Bronchial epithelial cell (primary cell): Measurements from ENCODE around the gene RUVBL2. TPM values are rescaled to one million over a fixed set of nuclear protein-coding genes. Genes with fewer than 3 reads are reported as not detected.

Source experiments
- DNase-seq: peaks from one replicate; pipeline ENCODE4 v3.0.0-alpha.2; 2010; ENCODE audit warnings: low read depth
- FAIRE-seq: peaks from 2 replicates; lab custom pipeline; 2011; peaks lifted over from hg19 to GRCh38; lab: Jason Lieb, UNC
- H3K27me3 ChIP-seq: 2 replicates; pipeline ENCODE4 v1.5.1; 2011; ENCODE audit warnings: low read length; ENCODE audit not compliant: control insufficient read depth, insufficient read depth
- H3K36me3 ChIP-seq: 2 replicates; pipeline ENCODE4 v1.5.1; 2011; ENCODE audit warnings: low read length; ENCODE audit not compliant: control insufficient read depth, insufficient read depth
- H3K4me3 ChIP-seq: 2 replicates; pipeline ENCODE4 v1.5.1; 2011; ENCODE audit warnings: mild to moderate bottlenecking, low read depth, low read length, control low read depth
- total RNA-seq: library from RNA; depleted of rRNA; stranded (reverse); fragments of >200 nt; gene quantifications from 2 replicates; pipeline ENCODE4 v1.2.1, GENCODE V29; 2014
- TF ChIP-seq, protein P1 (sequence below): IDR thresholded peaks from 2 replicates; pipeline ENCODE4 v1.5.1; 2011; ENCODE audit warnings: mild to moderate bottlenecking, moderate library complexity, low read length, control low read depth, inconsistent platforms; ENCODE audit not compliant: insufficient read depth, severe bottlenecking

RUVBL2 gene
- total RNA-seq, 1 donor from 2014 or later: 267 TPM

GRCh38 chr19:48962029-48962848, 31.4 kb upstream of the RUVBL2 start:
- DNase-seq: no peak
- H3K36me3 ChIP-seq: peaks cover 2% of the 10 kb centered on the region
- H3K4me3 ChIP-seq: no peak overlapping the region
- no peak for FAIRE-seq
- no peaks in the 10 kb centered on the region for H3K27me3 ChIP-seq
- TF ChIP-seq, protein P1, sequence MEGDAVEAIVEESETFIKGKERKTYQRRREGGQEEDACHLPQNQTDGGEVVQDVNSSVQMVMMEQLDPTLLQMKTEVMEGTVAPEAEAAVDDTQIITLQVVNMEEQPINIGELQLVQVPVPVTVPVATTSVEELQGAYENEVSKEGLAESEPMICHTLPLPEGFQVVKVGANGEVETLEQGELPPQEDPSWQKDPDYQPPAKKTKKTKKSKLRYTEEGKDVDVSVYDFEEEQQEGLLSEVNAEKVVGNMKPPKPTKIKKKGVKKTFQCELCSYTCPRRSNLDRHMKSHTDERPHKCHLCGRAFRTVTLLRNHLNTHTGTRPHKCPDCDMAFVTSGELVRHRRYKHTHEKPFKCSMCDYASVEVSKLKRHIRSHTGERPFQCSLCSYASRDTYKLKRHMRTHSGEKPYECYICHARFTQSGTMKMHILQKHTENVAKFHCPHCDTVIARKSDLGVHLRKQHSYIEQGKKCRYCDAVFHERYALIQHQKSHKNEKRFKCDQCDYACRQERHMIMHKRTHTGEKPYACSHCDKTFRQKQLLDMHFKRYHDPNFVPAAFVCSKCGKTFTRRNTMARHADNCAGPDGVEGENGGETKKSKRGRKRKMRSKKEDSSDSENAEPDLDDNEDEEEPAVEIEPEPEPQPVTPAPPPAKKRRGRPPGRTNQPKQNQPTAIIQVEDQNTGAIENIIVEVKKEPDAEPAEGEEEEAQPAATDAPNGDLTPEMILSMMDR: no peak

GRCh38 chr19:48962849-48963165, 30.9 kb upstream of the RUVBL2 start:
- H3K4me3 ChIP-seq: no peak overlapping the region
- H3K36me3 ChIP-seq: peaks cover 2% of the 10 kb centered on the region
- no peak for DNase-seq
- no peak for FAIRE-seq
- TF ChIP-seq, protein P1: no peak
- no peaks in the 10 kb centered on the region for H3K27me3 ChIP-seq

DNA sequence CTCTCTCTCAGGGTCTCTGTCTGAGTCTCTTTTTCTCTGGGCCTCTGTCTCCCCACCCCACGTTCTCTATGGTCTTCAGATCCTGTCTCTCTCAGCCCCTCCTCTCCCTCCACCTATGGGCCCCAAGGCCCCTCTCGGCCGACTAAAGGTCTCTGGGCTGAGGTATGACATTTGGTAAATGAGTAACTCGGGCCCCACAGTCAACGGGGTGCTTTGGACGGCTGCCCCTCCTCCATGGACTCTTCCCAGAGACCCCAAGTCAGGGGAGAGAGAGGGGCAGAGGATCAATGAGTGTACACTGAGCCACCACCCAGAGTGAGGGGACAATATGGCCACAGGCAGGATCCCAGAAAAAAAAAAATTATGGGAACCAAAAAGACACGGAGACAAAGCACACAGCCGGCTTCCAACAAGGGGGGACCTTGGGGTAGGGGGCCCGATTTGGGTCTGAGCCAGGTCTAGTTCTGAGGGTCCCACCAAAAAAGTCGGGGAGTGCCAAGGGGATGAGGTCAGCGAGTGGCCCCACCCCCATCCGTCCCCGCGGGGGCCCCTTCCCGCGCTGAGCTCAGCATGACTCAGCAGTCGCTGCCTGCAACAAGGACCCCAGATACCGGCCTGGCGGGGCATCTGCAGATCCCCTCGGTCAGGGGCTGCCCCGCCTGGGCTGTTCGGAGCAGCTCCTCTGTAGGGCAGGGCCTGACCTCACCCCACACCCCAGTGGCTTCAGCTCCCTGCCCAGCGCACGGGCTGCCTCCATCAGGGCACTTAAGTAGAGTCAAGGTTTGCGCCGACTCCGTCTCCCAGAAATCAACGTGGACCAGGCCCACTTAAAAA, 30.1 kb upstream of the RUVBL2 start:
- DNase-seq (peak; percentile 56), FAIRE-seq (no peak)
- peak overlapping the region; percentile 16 for H3K4me3 ChIP-seq
- H3K36me3 ChIP-seq: peaks cover 3% of the 10 kb centered on the region
- TF ChIP-seq, protein P1: no peak
- H3K27me3 ChIP-seq: no peaks in the 10 kb centered on the region

DNA sequence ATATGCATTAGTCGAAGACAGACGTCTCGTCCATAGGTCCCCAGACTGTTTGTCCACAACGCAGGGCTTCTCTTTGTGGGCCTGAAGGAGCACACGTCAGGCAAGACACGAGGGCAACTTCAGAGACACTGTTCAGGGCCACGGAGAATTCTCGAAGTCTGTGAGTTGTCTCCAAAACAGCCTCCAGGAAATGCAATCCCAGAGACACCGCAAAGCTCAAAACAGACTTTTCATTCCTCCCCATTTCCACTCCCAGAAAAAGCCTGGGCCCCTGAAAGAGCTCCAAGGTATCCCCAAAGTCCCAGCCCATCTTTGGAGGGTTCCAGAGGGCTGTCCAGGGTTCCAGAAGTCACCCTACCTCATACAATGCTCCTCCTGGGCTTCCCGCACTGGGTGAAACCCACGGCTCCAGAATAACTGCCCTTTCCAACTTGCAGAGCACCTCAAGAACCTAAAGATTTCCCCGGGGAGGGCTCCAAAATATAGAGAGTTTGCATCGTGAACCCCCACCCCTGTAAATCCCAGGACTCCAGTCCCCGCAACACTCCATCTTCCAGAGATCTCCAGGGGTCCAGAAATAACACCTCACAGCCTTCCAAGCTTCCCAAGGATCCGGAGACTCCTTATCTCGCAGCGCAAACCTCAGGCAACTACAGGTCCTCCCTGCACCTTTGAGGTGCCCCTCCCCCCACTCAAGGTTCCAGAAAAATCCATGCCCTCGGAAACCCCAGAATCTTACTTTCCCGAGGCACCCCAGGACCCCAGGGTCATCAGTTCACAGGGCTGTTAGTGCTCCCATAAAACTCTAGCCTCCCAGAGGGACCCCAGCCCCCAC, 29.3 kb upstream of the RUVBL2 start:
- Histone ChIP-seq H3K4me3 (peak overlapping the region; percentile 85), H3K27me3 (no peaks in the 10 kb centered on the region), H3K36me3 (peaks cover 6% of the 10 kb centered on the region)
- FAIRE-seq (no peak), DNase-seq (no peak)
- TF ChIP-seq, protein P1: no peak

DNA sequence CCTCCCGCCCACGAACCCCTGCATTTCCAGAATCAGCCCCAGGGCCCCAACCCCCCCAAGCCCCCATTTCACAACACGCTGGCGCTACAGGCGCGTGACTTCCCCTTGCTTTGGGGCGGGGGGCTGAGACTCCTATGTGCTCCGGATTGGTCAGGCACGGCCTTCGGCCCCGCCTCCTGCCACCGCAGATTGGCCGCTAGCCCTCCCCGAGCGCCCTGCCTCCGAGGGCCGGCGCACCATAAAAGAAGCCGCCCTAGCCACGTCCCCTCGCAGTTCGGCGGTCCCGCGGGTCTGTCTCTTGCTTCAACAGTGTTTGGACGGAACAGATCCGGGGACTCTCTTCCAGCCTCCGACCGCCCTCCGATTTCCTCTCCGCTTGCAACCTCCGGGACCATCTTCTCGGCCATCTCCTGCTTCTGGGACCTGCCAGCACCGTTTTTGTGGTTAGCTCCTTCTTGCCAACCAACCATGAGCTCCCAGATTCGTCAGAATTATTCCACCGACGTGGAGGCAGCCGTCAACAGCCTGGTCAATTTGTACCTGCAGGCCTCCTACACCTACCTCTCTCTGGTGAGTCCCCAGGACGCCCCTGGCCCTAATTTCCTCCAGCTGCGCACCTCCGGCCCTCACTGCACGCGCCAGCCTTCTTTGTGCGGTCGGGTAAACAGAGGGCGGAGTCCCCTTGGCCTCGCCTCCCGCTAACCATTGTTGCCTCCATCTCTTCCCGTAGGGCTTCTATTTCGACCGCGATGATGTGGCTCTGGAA, 28.5 kb upstream of the RUVBL2 start, which contains the start of gene FTL:
Gene FTL, plus strand, starts transcription at position 270 of the 766 bp plus-strand sequence. Its CDS starts 199 bp downstream, at position 469.
- DNase-seq (peak; percentile 73), FAIRE-seq (no peak)
- peak within 1 kb of the TSS; percentile 85 for H3K4me3 ChIP-seq
- no peaks in the 10 kb centered on the region for H3K27me3 ChIP-seq
- H3K36me3 ChIP-seq: peaks cover 10% of the 10 kb centered on the region
- TF ChIP-seq, protein P1: no peak
